ENCODE data around the gene KIF26B. TPM values are rescaled to one million over a fixed set of nuclear protein-coding genes. Genes with fewer than 3 reads are reported as not detected.

The KIF26B gene
- total RNA-seq, 1 donor from 2014 or later: 0.02 TPM

- intact Hi-C loops (cut with micrococcal nuclease): no loop called here
These were observed 456.5 kb downstream of the KIF26B start for GRCh38 chr1:245611251-245611650.

- intact Hi-C loops (cut with micrococcal nuclease): no loop called here
These were observed 459.7 kb downstream of the KIF26B start for GRCh38 chr1:245614476-245614875.

GRCh38 chr1:245615001-245615400 lies 460.2 kb downstream of the KIF26B start:
- intact Hi-C loops (cut with micrococcal nuclease): no loop called here

- intact Hi-C loops (cut with micrococcal nuclease): no loop called here
These were observed 466.8 kb downstream of the KIF26B start for GRCh38 chr1:245621589-245621988.

- intact Hi-C loops (cut with micrococcal nuclease): no loop called here
These were observed 467.7 kb downstream of the KIF26B start for GRCh38 chr1:245622332-245623014.

GRCh38 chr1:245641384-245641783 lies 486.6 kb downstream of the KIF26B start:
- intact Hi-C loops (cut with micrococcal nuclease): no loop called here

GRCh38 chr1:245645406-245645805 lies 490.6 kb downstream of the KIF26B start:
- intact Hi-C loops (cut with micrococcal nuclease): no loop called here

- intact Hi-C loops (cut with micrococcal nuclease): no loop called here
These were observed 491.1 kb downstream of the KIF26B start for GRCh38 chr1:245645894-245646293.

GRCh38 chr1:245648749-245649522 lies 494.2 kb downstream of the KIF26B start:
- intact Hi-C loops (cut with micrococcal nuclease): no loop called here

GRCh38 chr1:245649666-245650065 lies 494.9 kb downstream of the KIF26B start:
- intact Hi-C loops (cut with micrococcal nuclease): no loop called here

GRCh38 chr1:245650441-245650960 lies 495.7 kb downstream of the KIF26B start:
- intact Hi-C loops (cut with micrococcal nuclease): no loop called here

- intact Hi-C loops (cut with micrococcal nuclease): no loop called here
These were observed 496.3 kb downstream of the KIF26B start for GRCh38 chr1:245651093-245651492.

- intact Hi-C loops (cut with micrococcal nuclease): no loop called here
These were observed 497.3 kb downstream of the KIF26B start for GRCh38 chr1:245652116-245652515.

- intact Hi-C loops (cut with micrococcal nuclease): no loop called here
These were observed 498.1 kb downstream of the KIF26B start for GRCh38 chr1:245652660-245653427.

- intact Hi-C loops (cut with micrococcal nuclease): no loop called here
These were observed 499.8 kb downstream of the KIF26B start for GRCh38 chr1:245654460-245655050.

GRCh38 chr1:245656189-245656717 lies 501.5 kb downstream of the KIF26B start:
- intact Hi-C loops (cut with micrococcal nuclease): no loop called here

- intact Hi-C loops (cut with micrococcal nuclease): no loop called here
These were observed 502.6 kb downstream of the KIF26B start for GRCh38 chr1:245657371-245657770.

GRCh38 chr1:245663373-245663772 lies 508.6 kb downstream of the KIF26B start:
- intact Hi-C loops (cut with micrococcal nuclease): no loop called here

- intact Hi-C loops (cut with micrococcal nuclease): no loop called here
These were observed 509.1 kb downstream of the KIF26B start for GRCh38 chr1:245663841-245664240.

- intact Hi-C loops (cut with micrococcal nuclease): no loop called here
These were observed 511.6 kb downstream of the KIF26B start for GRCh38 chr1:245666412-245666811.

- intact Hi-C loops (cut with micrococcal nuclease): no loop called here
These were observed 516.6 kb downstream of the KIF26B start for GRCh38 chr1:245671349-245671748.
